Measurements from ENCODE around the gene ABHD16B.

Gene ABHD16B

GRCh38 chr20:63897978-63898561, 36.8 kb downstream of the ABHD16B start:
- DNase-seq: no peak

GRCh38 chr20:63898882-63899558, 37.7 kb downstream of the ABHD16B start:
- no peak for DNase-seq

- no peak for DNase-seq
These were observed 39.1 kb downstream of the ABHD16B start for GRCh38 chr20:63900413-63900812.

- DNase-seq: no peak
These were observed 42.7 kb downstream of the ABHD16B start for GRCh38 chr20:63903796-63904561.

GRCh38 chr20:63908008-63908682, 46.8 kb downstream of the ABHD16B start:
- DNase-seq: no peak

- peak; percentile 9 for DNase-seq
These were observed 49.9 kb downstream of the ABHD16B start for GRCh38 chr20:63911176-63911575.
